DOHH2 (cell line): ENCODE measurements around the gene TRIM37.

Experiments used
- CTCF ChIP-seq: fragments of 200-600 bp; sonication (generic); IDR thresholded peaks from one replicate; pipeline ENCODE4 v1.5.1; 2014; ENCODE audit warnings: antibody characterized with exemption, mild to moderate bottlenecking, low read depth, low read length; ENCODE audit not compliant: poor library complexity, severe bottlenecking
- EZH2phosphoT487 ChIP-seq: fragments of 200-600 bp; sonication (generic); IDR thresholded peaks from 2 replicates; pipeline ENCODE4 v1.6.1; 2017; ENCODE audit warnings: borderline replicate concordance, mild to moderate bottlenecking, antibody characterized with exemption, low read length, moderate library complexity, mixed read lengths

DNA sequence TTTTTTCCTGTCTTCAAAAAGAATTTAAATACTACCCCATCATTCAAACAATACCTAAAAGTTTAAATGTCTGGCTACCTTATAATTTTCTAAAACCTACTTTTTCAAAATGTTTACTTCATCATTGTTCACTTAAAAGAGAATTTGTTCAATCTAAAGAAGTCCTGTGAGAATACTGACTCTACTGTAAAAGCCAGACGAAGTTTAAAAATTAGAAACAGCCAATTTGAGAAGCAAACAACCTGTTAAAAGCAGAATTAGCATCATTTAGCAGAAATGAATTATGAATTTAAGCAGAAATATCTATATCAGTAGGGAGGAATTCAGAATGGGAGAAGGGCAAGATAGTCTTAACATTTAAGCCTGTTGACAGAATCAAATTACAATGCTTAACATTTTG, 46.2 kb upstream of the TRIM37 start:
- TF ChIP-seq CTCF: no peak
- no peak for TF ChIP-seq EZH2phosphoT487
